ACC112 (cell line): ENCODE results near the gene MYO3A.
"Not testable (repeated sequence)": the region's sequence is repeated elsewhere in the genome, so short reads cannot be mapped to it uniquely, and the experiment has no call there.

Experiments
- H2AFZ ChIP-seq: fragments of 200-600 bp; sonication (generic); one replicate; pipeline ENCODE4 v1.6.0; 2017; ENCODE audit warnings: antibody characterized with exemption, low read length; ENCODE audit not compliant: unreplicated experiment
- H3K27ac ChIP-seq: fragments of 200-600 bp; sonication (generic); 2 replicates; pipeline ENCODE4 v1.5.1; 2014; ENCODE audit warnings: low read depth, mild to moderate bottlenecking, antibody characterized with exemption, low read length, moderate library complexity
- H3K27me3 ChIP-seq: fragments of 200-600 bp; sonication (generic); 2 replicates; pipeline ENCODE4 v1.6.1; 2014; ENCODE audit warnings: mild to moderate bottlenecking, antibody characterized with exemption, low read length, moderate library complexity, mixed read lengths; ENCODE audit not compliant: insufficient read depth
- H3K36me3 ChIP-seq: fragments of 200-600 bp; sonication (generic); 2 replicates; pipeline ENCODE4 v1.6.1; 2016; ENCODE audit warnings: mild to moderate bottlenecking, antibody characterized with exemption, low read length, moderate library complexity, mixed read lengths; ENCODE audit not compliant: insufficient read depth
- H3K4me1 ChIP-seq: fragments of 200-600 bp; sonication (generic); one replicate; pipeline ENCODE4 v1.6.1; 2016; ENCODE audit warnings: low read length, mixed read lengths; ENCODE audit not compliant: insufficient read depth, unreplicated experiment, control insufficient read depth
- H3K4me3 ChIP-seq: fragments of 200-600 bp; sonication (generic); 2 replicates; pipeline ENCODE4 v1.5.1; 2014; ENCODE audit warnings: mild to moderate bottlenecking, low read depth, low read length
- H3K79me2 ChIP-seq: fragments of 200-600 bp; sonication (generic); one replicate; pipeline ENCODE4 v1.6.0; 2016; ENCODE audit warnings: low read length; ENCODE audit not compliant: control insufficient read depth, unreplicated experiment, insufficient read depth

The MYO3A gene

GRCh38 chr10:26085549-26085948 is 151.5 kb downstream of the MYO3A start:
- no peaks in the 10 kb centered on the region for H3K27me3 ChIP-seq
- no peaks in the 10 kb centered on the region for H3K36me3 ChIP-seq
- H3K79me2 ChIP-seq = no peaks in the 10 kb centered on the region
- H3K27ac ChIP-seq = no peak overlapping the region
- no peak overlapping the region for H2AFZ ChIP-seq
- no peak overlapping the region for H3K4me3 ChIP-seq
- H3K4me1 ChIP-seq = no peaks in the 10 kb centered on the region

GRCh38 chr10:26087666-26088065 is 153.6 kb downstream of the MYO3A start:
- Histone ChIP-seq H3K79me2 (no peaks in the 10 kb centered on the region), H3K27ac (no peak overlapping the region), H3K4me3 (no peak overlapping the region), H2AFZ (no peak overlapping the region), H3K4me1 (no peaks in the 10 kb centered on the region), H3K36me3 (no peaks in the 10 kb centered on the region), H3K27me3 (no peaks in the 10 kb centered on the region)

- Histone ChIP-seq H3K36me3 (no peaks in the 10 kb centered on the region), H3K79me2 (no peaks in the 10 kb centered on the region), H3K4me1 (no peaks in the 10 kb centered on the region), H3K4me3 (no peak overlapping the region), H3K27me3 (no peaks in the 10 kb centered on the region), H2AFZ (no peak overlapping the region), H3K27ac (no peak overlapping the region)
Observed at GRCh38 chr10:26090026-26090425, 156.0 kb downstream of the MYO3A start.

- Histone ChIP-seq H3K79me2 (no peaks in the 10 kb centered on the region), H3K4me3 (no peak overlapping the region), H3K27ac (no peak overlapping the region), H3K4me1 (no peaks in the 10 kb centered on the region), H2AFZ (no peak overlapping the region), H3K36me3 (no peaks in the 10 kb centered on the region), H3K27me3 (no peaks in the 10 kb centered on the region)
Observed at GRCh38 chr10:26090762-26091161, 156.7 kb downstream of the MYO3A start.

GRCh38 chr10:26093229-26093628 is 159.2 kb downstream of the MYO3A start:
- H2AFZ ChIP-seq = no peak overlapping the region
- no peak overlapping the region for H3K4me3 ChIP-seq
- no peaks in the 10 kb centered on the region for H3K27me3 ChIP-seq
- no peaks in the 10 kb centered on the region for H3K36me3 ChIP-seq
- no peaks in the 10 kb centered on the region for H3K4me1 ChIP-seq
- H3K79me2 ChIP-seq = no peaks in the 10 kb centered on the region
- H3K27ac ChIP-seq = no peak overlapping the region

- no peaks in the 10 kb centered on the region for H3K79me2 ChIP-seq
- H3K27me3 ChIP-seq = no peaks in the 10 kb centered on the region
- no peak overlapping the region for H3K27ac ChIP-seq
- no peak overlapping the region for H3K4me3 ChIP-seq
- H3K4me1 ChIP-seq = no peaks in the 10 kb centered on the region
- no peak overlapping the region for H2AFZ ChIP-seq
- H3K36me3 ChIP-seq = no peaks in the 10 kb centered on the region
Observed at GRCh38 chr10:26095781-26096180, 161.8 kb downstream of the MYO3A start.

- H3K79me2 ChIP-seq, H3K27me3 ChIP-seq, H3K36me3 ChIP-seq, H3K4me3 ChIP-seq, H3K27ac ChIP-seq, H3K4me1 ChIP-seq, H2AFZ ChIP-seq: not testable (repeated sequence)
Observed at GRCh38 chr10:26097549-26097948, 163.5 kb downstream of the MYO3A start.

- Histone ChIP-seq H3K36me3 (no peaks in the 10 kb centered on the region), H3K27ac (no peak overlapping the region), H3K79me2 (no peaks in the 10 kb centered on the region), H3K4me3 (no peak overlapping the region), H3K27me3 (no peaks in the 10 kb centered on the region), H2AFZ (no peak overlapping the region), H3K4me1 (no peaks in the 10 kb centered on the region)
Observed at GRCh38 chr10:26112532-26112931, 178.5 kb downstream of the MYO3A start.

- H3K79me2 ChIP-seq = no peaks in the 10 kb centered on the region
- no peak overlapping the region for H2AFZ ChIP-seq
- H3K36me3 ChIP-seq = no peaks in the 10 kb centered on the region
Observed at GRCh38 chr10:26138613-26139012, 204.6 kb downstream of the MYO3A start.

GRCh38 chr10:26156019-26156418 is 222.0 kb downstream of the MYO3A start:
- Histone ChIP-seq H3K36me3 (no peaks in the 10 kb centered on the region), H3K27ac (no peak overlapping the region), H3K27me3 (no peaks in the 10 kb centered on the region), H3K4me1 (no peaks in the 10 kb centered on the region), H3K4me3 (no peak overlapping the region), H3K79me2 (no peaks in the 10 kb centered on the region), H2AFZ (no peak overlapping the region)

More at GRCh38 chr10:26138613-26139012, 204.6 kb downstream of the MYO3A start:
- no peak overlapping the region for H3K4me3 ChIP-seq
- no peak overlapping the region for H3K27ac ChIP-seq
- H3K4me1 ChIP-seq = no peaks in the 10 kb centered on the region
- no peaks in the 10 kb centered on the region for H3K27me3 ChIP-seq

GRCh38 chr10:26157734-26158133 is 223.7 kb downstream of the MYO3A start:
- H3K4me3 ChIP-seq = no peak overlapping the region
- H3K4me1 ChIP-seq = no peaks in the 10 kb centered on the region
- H3K79me2 ChIP-seq = no peaks in the 10 kb centered on the region
- no peaks in the 10 kb centered on the region for H3K36me3 ChIP-seq
- H2AFZ ChIP-seq = no peak overlapping the region
- H3K27me3 ChIP-seq = no peaks in the 10 kb centered on the region
- no peak overlapping the region for H3K27ac ChIP-seq
